ENCODE results near the gene LRRC3B.

LRRC3B gene

GRCh38 chr3:26621906-26622620, 509 bp upstream of the LRRC3B start:
- no peak for TF ChIP-seq CTCF (IDR thresholded peaks at IDR 0.05; ENCODE audit: control extremely low read depth, extremely low read depth, low read depth, missing control alignments)
- CTCF ChIA-PET: no interaction called here
- POLR2A ChIA-PET: no interaction called here
- no peak for DNase-seq (ENCODE audit: extremely low spot score)

DNA sequence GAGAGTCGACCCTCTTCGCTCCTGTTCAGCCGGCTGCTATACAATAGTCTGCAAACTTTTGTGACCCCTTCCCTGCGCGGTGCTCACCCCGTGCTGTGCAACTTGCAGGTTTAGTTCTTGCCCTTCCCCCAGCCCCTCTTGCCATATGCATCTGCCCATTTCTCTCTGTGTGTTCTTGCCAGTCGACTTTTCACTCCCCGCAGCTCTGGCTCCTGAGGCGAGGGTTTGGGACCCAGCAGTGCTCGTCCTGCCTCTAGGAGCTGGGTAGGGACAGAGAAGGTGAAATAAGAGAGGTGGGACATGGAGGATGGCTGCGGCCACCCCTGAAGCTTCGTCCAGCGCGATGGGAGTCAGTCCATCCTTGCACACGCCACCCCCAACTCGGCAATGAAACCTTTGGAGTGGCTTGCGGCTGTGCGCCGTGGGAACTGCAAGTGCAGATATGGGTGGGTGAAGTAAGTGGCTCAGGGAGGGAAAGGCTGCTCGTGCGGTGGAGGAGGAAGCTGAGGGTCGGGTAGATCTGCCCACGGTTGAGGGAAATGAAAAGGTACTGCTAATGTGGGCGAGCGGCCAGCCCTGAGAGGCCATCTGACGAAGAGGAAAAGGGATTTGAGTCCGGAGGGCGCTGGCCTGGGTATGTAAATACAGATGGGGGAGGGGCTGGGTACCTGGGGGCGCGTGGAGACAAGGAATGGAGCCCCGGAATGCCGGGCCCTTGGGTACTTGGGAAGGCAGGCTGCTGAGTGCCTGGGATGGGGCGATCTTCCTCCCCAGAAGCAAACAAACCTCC, 1.0 kb downstream of the LRRC3B start:
- DNase-seq (ENCODE audit: extremely low spot score): no peak
- CTCF ChIA-PET: no interaction called here
- no peak for TF ChIP-seq CTCF (IDR thresholded peaks at IDR 0.05; ENCODE audit: control extremely low read depth, extremely low read depth, low read depth, missing control alignments)
- POLR2A ChIA-PET: no interaction called here

DNA sequence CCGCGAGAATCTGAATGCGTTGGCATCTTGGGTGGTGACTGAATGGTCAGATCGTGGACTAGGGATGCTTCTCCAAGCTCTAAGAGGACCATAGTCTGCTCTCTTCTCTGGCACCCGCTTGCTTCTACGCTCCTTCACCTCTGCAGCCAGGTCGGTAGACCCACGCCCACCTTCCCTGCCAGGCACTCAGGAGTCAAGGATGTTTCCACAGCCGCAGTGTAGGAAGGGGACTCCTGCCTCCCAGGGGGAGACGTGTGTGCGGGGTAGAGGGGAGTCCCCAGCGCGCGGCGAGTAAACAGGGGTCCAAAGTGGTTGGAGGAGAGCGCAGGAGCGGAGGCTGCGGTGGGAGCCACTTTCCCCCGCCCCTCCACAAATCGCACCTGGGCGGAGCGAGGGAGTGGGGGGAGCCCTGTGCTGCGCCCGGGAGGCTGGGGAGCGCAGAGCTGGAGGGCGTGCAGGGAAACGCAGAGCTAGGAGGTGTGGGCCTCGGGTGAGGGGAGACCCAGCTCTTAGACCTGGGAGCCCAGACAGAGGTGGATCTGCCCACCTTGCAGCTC, 1.7 kb downstream of the LRRC3B start:
- DNase-seq (ENCODE audit: extremely low spot score): no peak
- CTCF ChIA-PET: no interaction called here

DNA sequence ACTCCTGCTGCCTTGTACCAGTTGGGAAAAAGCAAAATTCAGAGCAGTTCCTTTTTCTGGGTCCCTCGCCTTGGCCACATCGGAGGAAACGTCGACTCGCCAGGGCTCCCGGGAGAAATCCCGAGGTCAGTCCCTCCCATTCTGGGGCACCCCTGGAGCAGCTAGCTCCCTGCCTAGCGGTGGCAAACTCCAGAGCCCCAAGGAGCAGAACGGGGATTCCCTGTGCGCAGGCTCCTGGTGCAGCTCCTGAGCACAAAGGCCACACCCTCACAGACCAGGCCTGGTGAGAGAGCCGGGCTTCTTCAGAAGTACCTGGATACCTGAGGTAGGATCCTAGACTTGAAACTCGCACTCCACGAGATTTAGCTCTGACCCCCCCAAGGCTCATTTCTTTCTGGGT, 2.6 kb downstream of the LRRC3B start:
- ChIA-PET CTCF (no interaction called here), POLR2A (no interaction called here)
- TF ChIP-seq CTCF (IDR thresholded peaks at IDR 0.05; ENCODE audit: control extremely low read depth, extremely low read depth, low read depth, missing control alignments): no peak
- no peak for DNase-seq (ENCODE audit: extremely low spot score)

More for the DNA sequence above, 1.7 kb downstream of the LRRC3B start:
- no peak for TF ChIP-seq CTCF (IDR thresholded peaks at IDR 0.05; ENCODE audit: control extremely low read depth, extremely low read depth, low read depth, missing control alignments)
- POLR2A ChIA-PET: no interaction called here

DNA sequence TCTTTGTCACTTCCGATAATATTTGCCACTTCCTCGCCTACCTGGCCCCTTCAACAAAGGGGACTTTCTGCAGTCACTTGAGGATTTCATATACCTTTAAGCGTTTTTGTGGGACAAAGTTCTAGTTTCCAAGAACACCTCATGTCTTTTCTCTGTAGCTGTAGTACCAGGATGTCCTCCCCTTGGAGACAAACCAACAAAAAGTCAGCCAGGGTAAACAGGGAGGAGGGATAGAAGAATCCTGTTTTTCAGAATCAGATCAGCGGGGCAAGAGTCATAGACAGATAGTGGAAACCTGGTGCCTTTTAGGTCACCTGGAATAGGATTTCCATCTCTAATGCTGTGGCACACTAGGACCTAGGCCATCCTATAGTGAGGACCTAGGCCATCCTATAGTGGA, 4.5 kb downstream of the LRRC3B start:
- DNase-seq (ENCODE audit: extremely low spot score): no peak
- no peak for TF ChIP-seq CTCF (IDR thresholded peaks at IDR 0.05; ENCODE audit: control extremely low read depth, extremely low read depth, low read depth, missing control alignments)
- CTCF ChIA-PET: no interaction called here
- POLR2A ChIA-PET: no interaction called here

DNA sequence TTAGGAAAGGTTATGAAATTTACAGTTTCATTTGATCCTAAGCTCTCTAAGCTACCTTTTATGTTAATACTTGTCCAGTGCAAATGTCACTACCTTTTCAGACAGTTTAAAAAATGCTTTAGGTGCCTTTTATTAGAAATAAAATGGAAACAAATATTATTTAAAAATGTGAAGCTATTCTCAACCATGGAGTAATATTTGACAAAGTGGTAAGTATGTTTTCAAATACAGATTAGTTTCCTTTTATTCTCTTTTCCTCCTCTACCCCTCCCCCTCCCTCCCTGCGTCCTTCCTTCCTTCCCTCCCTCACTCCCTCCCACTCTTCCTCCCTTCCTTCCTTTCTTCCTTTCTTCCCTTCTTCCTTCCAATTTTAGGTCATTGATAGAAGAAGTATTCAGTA, 6.3 kb downstream of the LRRC3B start:
- ChIA-PET POLR2A (no interaction called here), CTCF (interaction anchor here (1.5 kb wide), 1 partner anchor 26 kb away, joined by 3 read pairs; no protein-coding TSS in a partner anchor)
- DNase-seq (ENCODE audit: extremely low spot score): no peak
- no peak for TF ChIP-seq CTCF (IDR thresholded peaks at IDR 0.05; ENCODE audit: control extremely low read depth, extremely low read depth, low read depth, missing control alignments)
